CD4-positive, alpha-beta T cell treated with Interleukin-2 at 100 ng/mL for 4 hours (primary cell): ENCODE measurements around the gene COQ8A.

Source experiments
- DNase-seq: peaks from one replicate; pipeline ENCODE4 v3.0.0-alpha.2; 2020; ENCODE audit warnings: low spot score

COQ8A gene

DNA sequence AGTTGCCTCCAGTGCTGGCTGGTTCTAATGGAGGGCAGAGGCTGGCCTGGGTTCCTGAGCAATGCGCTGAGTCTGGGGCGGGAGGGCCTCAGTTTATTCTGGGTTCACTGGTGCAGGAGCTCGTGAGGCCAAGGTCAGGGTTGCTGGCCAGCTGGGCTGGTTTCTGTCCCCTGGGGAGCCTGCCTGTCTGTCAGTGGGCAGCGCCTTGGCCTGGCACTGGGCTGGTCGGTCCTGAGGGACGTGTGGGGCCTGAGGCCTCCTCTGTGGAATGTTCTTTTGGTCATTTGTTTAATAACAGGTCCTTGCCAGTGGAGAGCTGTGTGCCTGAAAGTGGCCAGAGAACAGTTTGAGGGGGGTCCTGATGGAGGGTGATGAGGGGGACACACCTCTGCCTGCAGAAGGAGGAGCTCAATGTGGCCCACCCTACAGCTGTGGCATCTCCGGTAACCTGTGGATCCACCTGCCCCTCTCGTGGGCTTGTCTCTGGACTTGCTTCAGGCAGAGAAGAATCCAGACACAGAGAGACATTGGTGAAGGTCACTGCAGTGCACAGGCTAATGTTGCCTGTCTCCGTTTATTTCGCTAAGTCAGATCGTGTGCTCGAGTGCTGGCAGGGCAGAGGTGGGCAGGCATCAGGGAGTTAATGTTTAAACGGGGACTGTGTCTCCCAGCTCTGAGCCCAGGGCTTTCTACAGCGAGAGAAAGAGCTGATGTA, 34.6 kb downstream of the COQ8A start:
- DNase-seq: no peak

DNA sequence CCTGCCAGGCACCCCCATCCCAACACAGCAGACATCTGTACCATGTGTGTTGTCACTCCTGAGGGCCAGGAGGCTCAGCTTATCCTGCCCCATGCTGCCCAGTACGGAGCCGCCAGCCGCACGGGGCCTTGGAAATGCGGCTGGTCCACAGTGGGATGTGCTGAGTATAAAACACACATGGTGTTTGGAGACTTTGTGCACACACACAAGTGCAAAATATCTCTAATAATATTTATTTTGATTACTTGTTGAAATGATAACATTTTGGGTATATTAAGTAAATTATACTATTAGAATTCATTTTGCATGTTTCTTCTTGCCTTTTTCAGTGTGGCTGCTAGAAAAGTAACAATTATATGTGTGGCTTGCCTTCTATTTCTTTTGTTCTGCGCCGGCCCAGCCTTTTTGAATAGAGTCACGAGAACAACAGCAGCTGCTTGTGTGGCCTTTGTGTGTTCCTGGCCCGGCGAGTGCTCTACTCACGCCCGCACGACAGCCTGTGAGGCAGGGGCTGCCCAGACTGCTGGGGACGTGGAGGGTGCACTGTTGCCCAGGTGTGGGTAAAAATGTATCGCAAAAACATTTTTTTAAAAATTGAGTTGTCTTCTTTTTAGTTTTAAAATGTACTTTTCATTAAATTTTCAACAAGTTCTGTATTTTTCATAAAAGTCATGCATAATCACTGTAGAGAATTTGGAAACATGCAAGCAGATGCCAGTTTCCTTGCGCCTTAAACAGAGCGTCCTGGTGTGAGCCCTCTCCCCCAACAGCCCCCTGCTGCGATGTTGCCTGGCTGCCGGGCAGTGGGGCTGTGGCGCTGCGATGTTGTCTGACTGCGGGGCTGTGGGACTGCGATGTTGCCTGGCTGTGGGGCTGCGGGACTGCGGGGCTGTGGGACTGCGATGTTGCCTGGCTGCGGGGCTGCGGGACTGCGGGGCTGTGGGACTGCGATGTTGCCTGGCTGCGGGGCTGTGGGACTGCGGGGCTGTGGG, 35.5 kb downstream of the COQ8A start:
- DNase-seq: no peak

GRCh38 chr1:226976276-226976977, 36.3 kb downstream of the COQ8A start:
- DNase-seq: no peak

GRCh38 chr1:226976978-226977642, 37.0 kb downstream of the COQ8A start:
- DNase-seq: no peak

DNA sequence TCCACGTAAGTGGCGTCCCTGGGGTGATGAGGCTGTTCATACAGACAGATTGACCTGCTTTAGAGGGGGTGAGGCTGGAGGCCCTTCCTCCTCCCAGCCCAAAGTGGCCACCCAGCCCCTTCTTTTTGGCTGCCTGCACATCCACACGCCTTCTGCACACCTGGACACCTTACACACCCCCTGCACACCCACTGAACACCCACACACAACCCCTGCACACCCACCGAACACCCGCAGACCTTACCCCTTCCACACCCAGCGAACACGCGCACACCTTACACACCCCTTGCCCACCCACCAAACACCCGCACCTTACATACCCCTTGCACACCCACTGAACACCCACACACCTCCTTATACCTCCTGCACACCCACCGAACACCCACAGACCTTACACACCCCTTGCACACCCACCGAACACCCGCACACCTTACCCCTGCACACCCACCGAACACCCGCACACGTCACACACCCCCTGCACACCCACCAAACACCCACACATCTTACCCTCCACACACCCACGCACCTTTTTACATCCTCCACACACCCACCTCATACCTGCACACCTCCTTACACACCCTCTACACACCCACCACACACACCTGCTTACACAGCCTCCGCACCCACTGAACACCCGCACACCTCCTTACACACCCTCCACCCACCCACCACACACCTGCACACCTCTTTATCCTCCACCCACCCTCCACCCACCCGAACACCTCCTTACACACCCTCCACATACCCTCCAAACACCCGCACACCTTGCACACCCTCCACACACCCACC, 37.7 kb downstream of the COQ8A start:
- DNase-seq: no peak

DNA sequence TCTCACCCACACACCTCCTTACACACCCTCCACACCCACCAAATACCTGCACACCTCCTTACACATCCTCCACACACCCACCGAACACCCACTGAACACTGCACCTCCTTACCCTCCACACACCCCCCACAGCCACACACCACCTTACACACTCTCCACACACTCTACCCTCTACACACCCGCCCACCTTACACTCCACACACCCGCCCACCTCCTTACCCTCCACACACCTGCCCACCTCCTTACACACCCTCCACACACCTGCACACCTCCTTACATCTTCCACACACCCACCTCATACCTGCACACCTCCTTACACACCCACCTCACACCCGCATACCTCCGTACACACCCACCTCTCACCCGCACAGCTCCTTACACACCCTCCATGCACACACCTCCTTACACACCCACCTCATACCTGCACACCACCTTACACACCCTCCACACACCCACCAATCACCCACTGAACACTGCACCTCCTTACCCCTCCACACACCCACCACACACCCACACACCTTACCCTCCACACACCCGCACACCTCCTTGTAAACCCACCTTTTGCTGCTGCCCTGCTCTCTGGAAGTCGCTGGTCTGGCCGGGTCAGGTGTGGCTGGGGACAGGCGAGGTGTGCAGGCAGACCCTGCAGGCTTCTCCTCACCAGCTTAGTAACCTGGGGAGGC, 38.5 kb downstream of the COQ8A start:
- DNase-seq: no peak

DNA sequence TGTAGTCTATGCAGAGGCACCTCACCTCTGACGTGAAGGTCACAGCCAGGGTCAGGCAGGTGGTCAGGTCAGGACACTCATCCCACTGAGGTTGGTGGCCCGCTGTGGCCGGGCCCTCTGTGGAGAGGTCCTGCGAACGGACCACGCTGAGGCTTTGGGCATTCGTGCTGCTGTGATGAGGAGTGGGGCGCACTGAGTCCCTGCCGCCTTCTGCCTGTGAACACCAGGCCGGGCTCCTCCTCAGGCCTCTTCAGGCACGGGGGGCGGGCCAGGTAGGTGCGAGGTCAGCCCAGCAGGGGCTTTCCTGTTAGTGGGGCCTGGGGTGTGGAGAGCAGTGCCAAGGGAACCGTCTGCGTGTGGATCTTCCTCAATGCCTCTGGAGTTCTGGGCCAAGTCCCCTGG, 39.0 kb downstream of the COQ8A start:
- DNase-seq: no peak

- DNase-seq: no peak
These were observed 39.5 kb downstream of the COQ8A start for GRCh38 chr1:226979517-226980121.

GRCh38 chr1:226980122-226980560, 40.0 kb downstream of the COQ8A start:
- DNase-seq: no peak

DNA sequence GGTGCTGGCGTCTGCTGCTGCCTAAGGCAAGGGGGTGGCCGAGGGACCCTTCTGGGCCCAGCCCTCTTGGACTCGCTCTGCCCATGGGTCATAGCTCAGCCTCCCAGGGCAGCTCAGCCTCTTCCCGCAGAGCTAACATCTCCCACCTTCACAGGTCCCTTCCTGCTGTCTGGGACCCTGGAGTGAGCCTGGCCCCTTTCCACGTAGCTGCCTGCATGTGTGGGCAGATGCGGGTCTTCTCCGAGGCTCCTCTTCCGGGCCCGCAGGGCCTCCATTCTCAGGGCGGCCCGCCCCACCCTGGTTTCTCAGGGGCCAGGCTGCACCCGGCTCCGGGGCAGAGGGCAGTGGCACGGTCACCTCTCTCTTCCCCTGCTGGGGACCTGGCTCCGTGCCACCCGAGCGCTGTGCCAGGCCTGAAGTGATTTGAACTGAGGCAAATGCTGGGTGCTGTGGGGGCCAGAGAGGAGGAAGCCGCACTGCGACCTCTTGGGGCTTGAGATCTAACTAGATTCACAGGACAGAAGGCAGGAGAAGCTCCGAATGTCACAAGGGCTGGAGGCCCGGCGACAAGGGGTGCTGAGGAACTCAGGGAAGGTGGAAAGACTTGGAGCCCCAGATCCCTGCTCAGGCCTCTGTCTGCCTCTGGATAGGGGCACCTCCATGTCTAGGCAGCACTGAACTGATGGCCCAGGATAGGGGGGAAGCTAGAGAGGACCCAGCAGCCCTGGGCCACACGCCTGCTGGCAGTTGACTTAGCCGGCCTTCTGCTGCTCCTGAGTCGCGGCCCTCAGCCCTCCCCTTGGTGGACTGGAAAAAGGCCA, 40.7 kb downstream of the COQ8A start:
- DNase-seq: no peak

- DNase-seq: no peak
These were observed 41.3 kb downstream of the COQ8A start for GRCh38 chr1:226981386-226981817.

DNA sequence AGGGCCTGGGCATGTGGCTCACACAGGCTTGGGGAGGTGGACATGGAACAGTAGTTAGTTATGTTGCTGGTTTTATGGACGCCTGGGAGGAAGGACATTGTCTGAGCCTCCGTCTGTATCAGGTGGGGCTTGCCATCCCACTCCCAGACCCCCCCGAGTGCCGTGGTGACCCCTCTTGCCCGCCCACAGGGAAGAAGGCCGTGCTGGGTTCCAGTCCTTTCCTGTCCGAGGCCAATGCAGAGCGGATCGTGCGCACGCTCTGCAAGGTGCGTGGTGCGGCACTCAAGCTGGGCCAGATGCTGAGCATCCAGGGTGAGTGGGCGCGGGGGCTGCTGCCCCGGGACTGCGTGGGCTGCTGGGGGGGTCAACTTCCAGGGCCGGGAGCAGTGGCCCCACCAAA, 41.7 kb downstream of the COQ8A start:
- no peak for DNase-seq

GRCh38 chr1:226982451-226983177, 42.5 kb downstream of the COQ8A start:
- DNase-seq: no peak

DNA sequence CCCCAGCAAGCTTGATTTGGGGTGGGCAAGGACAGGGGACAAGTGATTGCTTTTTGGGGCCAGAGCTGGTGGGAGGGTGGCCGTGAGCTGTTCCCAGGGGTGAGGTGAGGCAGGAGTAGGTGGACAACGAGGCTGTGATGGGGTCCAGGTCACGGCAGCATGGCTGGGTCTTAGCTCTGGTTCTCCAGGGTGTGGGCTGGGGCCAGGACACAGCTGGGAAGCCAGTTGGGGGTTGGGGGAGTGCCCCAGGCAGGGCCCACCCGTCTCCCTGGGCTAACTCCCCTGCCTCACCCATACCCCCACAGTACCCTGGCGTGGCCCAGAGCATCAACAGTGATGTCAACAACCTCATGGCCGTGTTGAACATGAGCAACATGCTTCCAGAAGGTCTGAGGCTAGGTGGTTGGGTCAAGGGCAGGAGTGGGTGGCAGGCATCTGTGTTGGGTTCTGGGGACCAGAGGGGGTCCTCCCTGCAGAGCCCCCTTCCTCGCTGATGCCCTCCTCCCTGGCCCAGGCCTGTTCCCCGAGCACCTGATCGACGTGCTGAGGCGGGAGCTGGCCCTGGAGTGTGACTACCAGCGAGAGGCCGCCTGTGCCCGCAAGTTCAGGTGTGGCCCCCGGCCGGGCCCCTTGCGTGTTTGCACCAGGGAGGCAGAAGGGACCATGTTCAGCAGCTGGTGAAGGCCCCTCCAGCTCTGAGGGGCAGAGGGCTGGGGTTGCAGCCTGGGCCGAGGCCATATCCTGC, 43.3 kb downstream of the COQ8A start:
- no peak for DNase-seq

GRCh38 chr1:226983992-226984364, 43.9 kb downstream of the COQ8A start:
- DNase-seq: no peak

GRCh38 chr1:226984521-226985238, 44.6 kb downstream of the COQ8A start:
- DNase-seq: no peak

GRCh38 chr1:226985239-226985838, 45.2 kb downstream of the COQ8A start:
- no peak for DNase-seq
